Measurements from ENCODE around the gene NLGN4X.

NLGN4X gene

DNA sequence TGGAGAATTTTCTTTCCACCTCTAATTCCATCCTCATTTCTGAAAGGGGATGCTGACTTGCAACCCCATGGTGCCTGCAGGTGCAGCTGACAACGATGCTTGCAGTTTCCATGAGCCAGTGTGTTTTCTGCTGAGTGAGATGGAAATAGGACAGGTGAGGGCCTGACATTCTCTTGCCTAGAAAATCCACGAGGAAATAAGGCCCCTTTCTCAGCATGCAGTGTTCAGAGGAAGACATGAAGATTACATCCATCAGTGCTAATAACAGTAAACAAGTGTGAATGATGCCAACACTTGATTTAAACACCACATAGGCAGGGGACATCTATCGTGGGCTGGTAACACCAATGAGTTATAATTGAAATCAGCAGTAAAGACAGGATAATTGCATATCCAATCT, 237.3 kb downstream of the NLGN4X start:
- Histone ChIP-seq H4K20me1 (ENCODE audit: insufficient read depth, low read length) (no peaks in the 10 kb centered on the region), H3K79me2 (ENCODE audit: low read length) (no peaks in the 10 kb centered on the region), H3K36me3 (replicated peaks; ENCODE audit: low read depth, low read length) (no peaks in the 10 kb centered on the region), H2AFZ (ENCODE audit: low read depth, low read length) (no peak overlapping the region), H3K9me3 (ENCODE audit: insufficient read depth, low read length) (no peaks in the 10 kb centered on the region), H3K27ac (ENCODE audit: low read length) (no peak overlapping the region), H3K4me3 (ENCODE audit: low read length) (no peak overlapping the region), H3K9ac (ENCODE audit: low read length) (no peak overlapping the region), H3K4me2 (ENCODE audit: low read length) (no peak overlapping the region), H3K4me1 (ENCODE audit: low read length) (no peaks in the 10 kb centered on the region), H3K27me3 (ENCODE audit: low read depth, low read length) (no peaks in the 10 kb centered on the region)
- TF ChIP-seq, protein P1, sequence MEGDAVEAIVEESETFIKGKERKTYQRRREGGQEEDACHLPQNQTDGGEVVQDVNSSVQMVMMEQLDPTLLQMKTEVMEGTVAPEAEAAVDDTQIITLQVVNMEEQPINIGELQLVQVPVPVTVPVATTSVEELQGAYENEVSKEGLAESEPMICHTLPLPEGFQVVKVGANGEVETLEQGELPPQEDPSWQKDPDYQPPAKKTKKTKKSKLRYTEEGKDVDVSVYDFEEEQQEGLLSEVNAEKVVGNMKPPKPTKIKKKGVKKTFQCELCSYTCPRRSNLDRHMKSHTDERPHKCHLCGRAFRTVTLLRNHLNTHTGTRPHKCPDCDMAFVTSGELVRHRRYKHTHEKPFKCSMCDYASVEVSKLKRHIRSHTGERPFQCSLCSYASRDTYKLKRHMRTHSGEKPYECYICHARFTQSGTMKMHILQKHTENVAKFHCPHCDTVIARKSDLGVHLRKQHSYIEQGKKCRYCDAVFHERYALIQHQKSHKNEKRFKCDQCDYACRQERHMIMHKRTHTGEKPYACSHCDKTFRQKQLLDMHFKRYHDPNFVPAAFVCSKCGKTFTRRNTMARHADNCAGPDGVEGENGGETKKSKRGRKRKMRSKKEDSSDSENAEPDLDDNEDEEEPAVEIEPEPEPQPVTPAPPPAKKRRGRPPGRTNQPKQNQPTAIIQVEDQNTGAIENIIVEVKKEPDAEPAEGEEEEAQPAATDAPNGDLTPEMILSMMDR (IDR thresholded peaks at IDR 0.05; ENCODE audit: low read depth, low read length) = no peak
- TF ChIP-seq EZH2phosphoT487 (IDR thresholded peaks at IDR 0.05; ENCODE audit: low read depth) = no peak

GRCh38 chrX:5979338-5979737, 249.3 kb downstream of the NLGN4X start:
- Histone ChIP-seq H3K36me3 (replicated peaks; ENCODE audit: low read depth, low read length) (no peaks in the 10 kb centered on the region), H2AFZ (ENCODE audit: low read depth, low read length) (no peak overlapping the region), H4K20me1 (ENCODE audit: insufficient read depth, low read length) (no peaks in the 10 kb centered on the region), H3K4me3 (ENCODE audit: low read length) (no peak overlapping the region), H3K27me3 (ENCODE audit: low read depth, low read length) (no peaks in the 10 kb centered on the region), H3K27ac (ENCODE audit: low read length) (no peak overlapping the region), H3K9ac (ENCODE audit: low read length) (no peak overlapping the region), H3K4me2 (ENCODE audit: low read length) (no peak overlapping the region), H3K4me1 (ENCODE audit: low read length) (no peaks in the 10 kb centered on the region), H3K79me2 (ENCODE audit: low read length) (no peaks in the 10 kb centered on the region), H3K9me3 (ENCODE audit: insufficient read depth, low read length) (no peaks in the 10 kb centered on the region)
- TF ChIP-seq, protein P1 (IDR thresholded peaks at IDR 0.05; ENCODE audit: low read depth, low read length) = no peak
- TF ChIP-seq EZH2phosphoT487 (IDR thresholded peaks at IDR 0.05; ENCODE audit: low read depth) = no peak

DNA sequence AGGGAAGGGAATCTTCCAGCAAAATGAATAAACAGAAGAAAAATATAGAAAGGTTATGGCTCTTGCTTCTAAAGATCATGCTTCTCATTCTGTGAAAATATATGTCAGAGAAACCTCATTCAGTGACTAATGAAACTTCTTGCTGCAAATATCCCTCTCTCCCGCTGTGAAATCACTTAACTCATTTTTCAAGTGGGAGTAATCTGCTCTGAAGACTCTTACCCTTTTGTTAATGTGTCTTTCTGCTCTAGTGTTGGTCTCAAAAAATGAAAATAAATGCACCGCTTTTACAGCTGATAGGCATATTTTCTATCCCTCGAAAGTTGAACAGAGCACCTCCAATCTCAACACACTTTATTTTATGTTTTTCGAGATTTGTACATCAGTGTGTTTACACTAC, 252.3 kb downstream of the NLGN4X start:
- no peak overlapping the region for H3K4me3 ChIP-seq (ENCODE audit: low read length)
- no peaks in the 10 kb centered on the region for H3K9me3 ChIP-seq (ENCODE audit: insufficient read depth, low read length)
- no peak overlapping the region for H3K9ac ChIP-seq (ENCODE audit: low read length)
- no peaks in the 10 kb centered on the region for H3K79me2 ChIP-seq (ENCODE audit: low read length)
- no peak overlapping the region for H2AFZ ChIP-seq (ENCODE audit: low read depth, low read length)
- no peak overlapping the region for H3K27ac ChIP-seq (ENCODE audit: low read length)
- no peaks in the 10 kb centered on the region for H3K36me3 ChIP-seq (replicated peaks; ENCODE audit: low read depth, low read length)
- no peak for TF ChIP-seq EZH2phosphoT487 (IDR thresholded peaks at IDR 0.05; ENCODE audit: low read depth)
- TF ChIP-seq, protein P1 (IDR thresholded peaks at IDR 0.05; ENCODE audit: low read depth, low read length) = no peak
- H3K4me1 ChIP-seq (ENCODE audit: low read length) = no peaks in the 10 kb centered on the region
- no peak overlapping the region for H3K4me2 ChIP-seq (ENCODE audit: low read length)
- H3K27me3 ChIP-seq (ENCODE audit: low read depth, low read length) = no peaks in the 10 kb centered on the region
- H4K20me1 ChIP-seq (ENCODE audit: insufficient read depth, low read length) = no peaks in the 10 kb centered on the region

DNA sequence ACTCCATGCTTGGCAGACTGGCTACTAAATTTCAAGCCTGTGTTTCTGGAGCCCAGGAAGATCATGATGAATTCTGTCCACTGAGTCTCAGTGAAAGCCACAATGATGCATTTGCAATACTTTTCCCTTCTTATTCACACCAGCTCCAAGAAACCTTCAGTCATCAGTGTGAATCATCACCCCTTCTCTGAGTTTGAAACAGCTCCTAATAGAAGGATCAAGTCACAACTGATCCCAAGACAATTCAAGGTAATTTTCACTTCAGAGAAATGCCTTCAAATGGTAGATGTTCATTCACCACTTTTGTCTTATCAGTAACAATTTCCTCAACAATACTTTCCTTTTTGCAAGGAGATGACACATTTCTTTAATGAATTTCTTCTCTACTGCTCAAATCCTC, 257.4 kb downstream of the NLGN4X start:
- Histone ChIP-seq H3K4me3 (ENCODE audit: low read length) (no peak overlapping the region), H3K27me3 (ENCODE audit: low read depth, low read length) (no peaks in the 10 kb centered on the region), H3K79me2 (ENCODE audit: low read length) (no peaks in the 10 kb centered on the region), H3K4me1 (ENCODE audit: low read length) (no peaks in the 10 kb centered on the region), H2AFZ (ENCODE audit: low read depth, low read length) (no peak overlapping the region), H3K27ac (ENCODE audit: low read length) (no peak overlapping the region), H3K4me2 (ENCODE audit: low read length) (no peak overlapping the region), H3K9me3 (ENCODE audit: insufficient read depth, low read length) (no peaks in the 10 kb centered on the region), H3K36me3 (replicated peaks; ENCODE audit: low read depth, low read length) (no peaks in the 10 kb centered on the region), H3K9ac (ENCODE audit: low read length) (no peak overlapping the region), H4K20me1 (ENCODE audit: insufficient read depth, low read length) (no peaks in the 10 kb centered on the region)
- TF ChIP-seq, protein P1 (IDR thresholded peaks at IDR 0.05; ENCODE audit: low read depth, low read length) = no peak
- no peak for TF ChIP-seq EZH2phosphoT487 (IDR thresholded peaks at IDR 0.05; ENCODE audit: low read depth)
